Myocyte (in vitro differentiated cells): ENCODE data around the gene PLGRKT. TPM values are rescaled to one million over a fixed set of nuclear protein-coding genes. Genes with fewer than 3 reads are reported as not detected.
"Not testable (repeated sequence)": the region's sequence is repeated elsewhere in the genome, so short reads cannot be mapped to it uniquely, and the experiment has no call there.

ENCODE experiments used
- DNase-seq: peaks from one replicate; pipeline ENCODE4 v3.0.0-alpha.2; 2012; ENCODE audit warnings: low read depth
- total RNA-seq: library from RNA; depleted of rRNA; stranded (reverse); fragments of >200 nt; gene quantifications from 2 replicates; pipeline ENCODE4 v1.2.3, GENCODE V29; 2014

Gene PLGRKT
- total RNA-seq, 1 donor from 2014 or later, result 46.9 TPM

DNA sequence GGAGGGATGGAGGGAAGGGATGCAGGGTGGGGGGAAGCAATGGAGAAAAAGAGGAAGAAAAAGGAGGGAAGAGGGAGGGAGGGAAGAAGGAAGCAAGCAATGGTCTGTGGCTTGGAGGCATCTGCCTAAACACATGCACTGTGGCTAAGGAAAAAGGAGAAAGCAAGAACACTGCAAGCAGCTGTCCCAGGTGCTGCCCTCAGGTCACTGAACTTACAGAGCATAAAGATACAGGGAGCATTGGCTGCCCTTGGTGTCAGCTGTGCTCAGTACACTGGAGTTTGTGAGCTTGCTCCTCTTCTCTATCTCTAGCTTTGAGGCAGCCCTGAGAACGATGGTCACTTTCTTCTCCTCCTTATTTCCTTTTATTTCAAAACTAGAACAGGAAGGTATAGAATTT is 116.1 kb downstream of the PLGRKT start:
- peak; percentile 61 for DNase-seq

DNA sequence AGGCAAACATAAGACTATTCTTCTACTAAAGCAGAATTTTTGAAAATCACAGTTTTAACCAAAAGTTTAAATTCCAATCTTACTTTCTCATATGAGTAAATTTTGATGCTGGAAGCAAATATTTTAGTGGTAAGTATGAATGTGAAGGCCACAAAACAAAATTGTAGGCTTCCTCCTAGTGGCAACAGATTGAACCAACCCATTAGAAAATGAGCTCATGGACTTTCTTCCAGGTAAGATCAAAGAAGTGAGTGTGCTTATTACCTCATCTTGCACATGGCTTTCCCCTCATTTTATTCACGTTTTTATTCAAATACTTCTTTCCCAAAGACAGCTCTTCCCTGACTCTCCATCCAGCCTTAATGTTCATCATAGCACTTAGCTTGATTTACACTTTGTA is 116.7 kb downstream of the PLGRKT start:
- DNase-seq, result no peak

DNA sequence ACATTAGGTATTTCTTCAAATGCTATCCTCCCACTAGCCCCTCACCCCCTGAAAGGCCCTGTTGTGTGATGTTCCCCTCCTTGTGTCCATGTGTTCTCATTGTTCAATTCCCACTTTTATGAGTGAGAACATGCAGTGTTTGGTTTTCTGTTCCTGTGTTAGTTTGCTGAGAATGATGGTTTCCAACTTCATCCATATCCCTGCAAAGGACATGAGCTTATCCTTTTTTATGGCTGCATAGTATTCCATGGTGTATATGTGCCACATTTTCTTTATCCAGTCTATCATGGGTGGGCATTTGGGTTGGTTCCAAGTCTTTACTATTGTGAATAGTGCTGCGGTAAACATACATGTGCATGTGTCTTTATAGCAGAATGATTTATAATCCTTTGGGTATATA is 121.3 kb downstream of the PLGRKT start:
- DNase-seq, result not testable (repeated sequence)

DNA sequence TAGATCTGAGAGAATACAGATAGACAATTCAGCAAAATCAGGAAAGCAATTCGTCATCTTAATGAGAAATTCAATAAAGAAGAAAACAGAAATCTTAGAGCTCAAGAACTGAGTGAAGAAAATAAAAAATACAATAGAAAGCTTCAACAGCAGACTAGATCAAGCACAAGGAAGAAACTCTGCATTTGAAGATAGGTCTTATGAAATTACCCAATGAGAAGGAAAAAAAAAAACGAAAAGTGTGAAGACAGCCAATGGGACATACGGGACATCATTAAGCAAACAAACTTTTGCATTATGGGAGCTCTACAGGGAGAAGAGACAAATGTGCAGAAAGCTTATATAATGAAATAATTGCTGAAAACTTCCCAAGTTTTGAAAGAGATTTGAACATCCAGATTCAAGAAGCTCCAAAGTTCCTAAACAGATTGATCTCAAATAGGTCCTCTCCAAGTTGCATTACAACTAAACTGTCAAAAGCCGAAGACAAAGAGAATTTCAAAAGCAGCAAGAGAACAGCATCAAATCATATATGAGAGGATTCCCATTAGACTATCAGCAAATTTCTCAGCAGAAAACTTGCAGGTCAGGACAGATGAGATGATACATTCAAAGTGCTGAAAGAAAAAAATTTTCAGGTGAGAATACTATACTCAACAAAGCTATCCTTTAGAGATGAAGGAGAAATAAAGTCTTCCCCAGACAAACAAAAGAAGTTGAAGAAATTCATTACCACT is 122.4 kb downstream of the PLGRKT start:
- no peak for DNase-seq

DNA sequence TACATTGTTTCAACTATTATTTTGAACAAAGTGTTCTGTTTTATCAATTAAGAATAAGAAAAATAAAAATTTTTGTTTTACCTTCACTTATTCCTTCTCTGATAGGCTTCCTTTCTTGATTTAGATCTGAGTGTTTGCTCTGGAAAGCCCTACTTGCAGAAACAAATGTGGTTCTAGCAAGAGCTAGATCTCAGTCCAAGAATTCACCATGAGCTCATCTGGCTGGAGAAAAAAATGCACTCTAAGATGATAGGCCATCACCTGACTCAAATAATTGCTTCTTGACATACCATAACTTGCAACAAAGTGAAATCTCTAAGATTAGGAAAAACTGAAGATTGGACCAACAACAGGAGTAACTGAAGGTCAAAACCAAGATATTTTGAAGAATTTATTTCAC is 126.9 kb downstream of the PLGRKT start:
- DNase-seq, result no peak

Other genes starting within 250 kb of the PLGRKT start
- not detected in 2 replicates for gene INSL4, start 206.5 kb downstream of the PLGRKT start, total RNA-seq
- gene RLN2, start 133.2 kb downstream of the PLGRKT start, total RNA-seq, result 1.1 TPM in 1 of 2 replicates, not detected in the other
- 0.57 TPM in 1 of 2 replicates, not detected in the other for gene RLN1, start 98.0 kb downstream of the PLGRKT start, total RNA-seq
- 0.78 and 0.94 TPM in 2 replicates for gene CD274, start 12.6 kb upstream of the PLGRKT start, total RNA-seq
- gene PDCD1LG2, start 72.6 kb upstream of the PLGRKT start, total RNA-seq, result 4.1 and 4.7 TPM in 2 replicates
- 25.1 and 28.3 TPM in 2 replicates for gene RIC1, start 191.2 kb upstream of the PLGRKT start, total RNA-seq